ENCODE measurements around the gene PHLPP1.

DNA sequence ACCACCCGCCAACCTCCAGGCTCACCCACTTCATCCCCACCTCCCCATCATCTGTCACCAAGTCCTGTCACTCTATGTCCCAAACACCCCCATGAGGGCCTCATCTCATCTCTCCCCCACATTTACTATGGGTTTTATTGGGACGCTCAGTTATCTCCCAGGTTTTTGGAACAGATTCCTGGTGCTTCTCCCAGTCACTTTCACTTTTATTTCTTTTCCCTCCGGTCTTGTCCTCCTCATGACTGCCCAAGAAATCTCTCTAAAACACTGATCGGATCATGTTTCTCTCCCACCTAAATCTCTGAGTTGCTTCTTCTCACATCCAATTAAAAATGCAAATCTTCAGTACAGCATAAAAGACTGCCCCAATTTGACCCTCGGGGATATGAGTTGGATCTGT is 273.1 kb downstream of the PHLPP1 start:
- TF ChIP-seq EZH2 (IDR thresholded peaks at IDR 0.05) (no peak), CTCF (IDR thresholded peaks at IDR 0.05 in 2 of 3, conservative IDR thresholded peaks at IDR 0.05 in 1 of 3; ENCODE audit: borderline replicate concordance in 1 of 3, insufficient read depth in 1 of 3, low read depth in 2 of 3, low read length in 2 of 3) (no peak), POLR2AphosphoS5 (IDR thresholded peaks at IDR 0.05; ENCODE audit: low read depth, low read length) (no peak), POLR2A (IDR thresholded peaks at IDR 0.05; ENCODE audit: borderline replicate concordance, extremely low read depth, insufficient read depth, insufficient read length) (no peak), YY1 (IDR thresholded peaks at IDR 0.05; ENCODE audit: extremely low read depth, insufficient replicate concordance, low read depth, low read length) (no peak), RAD21 (IDR thresholded peaks at IDR 0.05; ENCODE audit: low read depth) (no peak), ATF3 (IDR thresholded peaks at IDR 0.05) (no peak), EZH2phosphoT487 (IDR thresholded peaks at IDR 0.05; ENCODE audit: borderline replicate concordance) (no peak), ZFX (IDR thresholded peaks at IDR 0.05) (no peak), FOSL1 (IDR thresholded peaks at IDR 0.05; ENCODE audit: low read depth) (no peak)

All from HCT116 (cell line).